GM12865 (cell line): ENCODE results near the gene TRIM40.

Source experiments
- DNase-seq: peaks from one replicate; pipeline ENCODE4 v3.0.0; 2010; ENCODE audit warnings: low read depth
- H3K4me3 ChIP-seq: 2 replicates; pipeline ENCODE4 v1.5.1; 2011; ENCODE audit warnings: mild to moderate bottlenecking, low read depth, low read length, control low read depth
- CTCF ChIP-seq: IDR thresholded peaks from 2 replicates; pipeline ENCODE4 v1.5.1; 2011; ENCODE audit warnings: low read length, control low read depth, low read depth, inconsistent platforms; ENCODE audit not compliant: insufficient read depth; ENCODE audit errors: missing control alignments

TRIM40 gene

GRCh38 chr6:30178837-30179236, 42.9 kb downstream of the TRIM40 start:
- TF ChIP-seq CTCF, result no peak
- no peak overlapping the region for H3K4me3 ChIP-seq
- no peak for DNase-seq

- H3K4me3 ChIP-seq, result no peak overlapping the region
- TF ChIP-seq CTCF, result no peak
- DNase-seq, result no peak
These were observed 44.2 kb downstream of the TRIM40 start for GRCh38 chr6:30180145-30180544.

- no peak for TF ChIP-seq CTCF
- no peak for DNase-seq
- H3K4me3 ChIP-seq, result no peak overlapping the region
These were observed 48.6 kb downstream of the TRIM40 start for GRCh38 chr6:30184417-30185031.

GRCh38 chr6:30185846-30186484, 50.0 kb downstream of the TRIM40 start:
- no peak for TF ChIP-seq CTCF
- H3K4me3 ChIP-seq, result no peak overlapping the region
- no peak for DNase-seq

- no peak for DNase-seq
- no peak for TF ChIP-seq CTCF
- no peak overlapping the region for H3K4me3 ChIP-seq
These were observed 52.6 kb downstream of the TRIM40 start for GRCh38 chr6:30188541-30188940.

- TF ChIP-seq CTCF, result no peak
- no peak for DNase-seq
- no peak overlapping the region for H3K4me3 ChIP-seq
These were observed 56.1 kb downstream of the TRIM40 start for GRCh38 chr6:30192076-30192475.
